ENCODE measurements around the gene SLC22A25. TPM values are rescaled to one million over a fixed set of nuclear protein-coding genes. Genes with fewer than 3 reads are reported as not detected.

SLC22A25 gene
- total RNA-seq, 1 donor from 2014 or later = not detected

GRCh38 chr11:63274776-63275175, 31.4 kb upstream of the SLC22A25 start:
- Histone ChIP-seq H3K36me3 (ENCODE audit: insufficient read depth, low read length) (no peaks in the 10 kb centered on the region), H2AFZ (ENCODE audit: low read depth, low read length) (no peak overlapping the region), H3K79me2 (ENCODE audit: insufficient read depth, low read length) (no peaks in the 10 kb centered on the region), H4K20me1 (ENCODE audit: insufficient read depth, low read length) (no peaks in the 10 kb centered on the region), H3K9me3 (ENCODE audit: insufficient read depth, low read depth, low read length) (no peaks in the 10 kb centered on the region), H3K4me1 (ENCODE audit: insufficient read depth, low read length) (no peaks in the 10 kb centered on the region), H3K27me3 (ENCODE audit: insufficient read depth, low read length) (no peaks in the 10 kb centered on the region), H3K9ac (ENCODE audit: low read length) (no peak overlapping the region), H3K4me2 (ENCODE audit: low read length) (no peak overlapping the region), H3K4me3 (ENCODE audit: insufficient read depth, low read depth, low read length) (no peak overlapping the region), H3K27ac (ENCODE audit: low read depth, low read length) (no peak overlapping the region)
- TF ChIP-seq EZH2 (IDR thresholded peaks at IDR 0.05; ENCODE audit: insufficient read depth, low read length) = no peak
- TF ChIP-seq CTCF (IDR thresholded peaks at IDR 0.05; ENCODE audit: insufficient read depth, low read depth, low read length) = no peak
- Mint-ChIP-seq H3K9me3 (ENCODE audit: unreplicated experiment) (no peaks in the 10 kb centered on the region), H3K27me3 (ENCODE audit: low read depth, unreplicated experiment) (peaks cover 18% of the 10 kb centered on the region), H3K27ac (ENCODE audit: unreplicated experiment) (no peak overlapping the region), H3K4me1 (ENCODE audit: low read depth, unreplicated experiment) (no peaks in the 10 kb centered on the region), H3K4me3 (ENCODE audit: unreplicated experiment) (no peak overlapping the region), H3K36me3 (ENCODE audit: low read depth, unreplicated experiment) (no peaks in the 10 kb centered on the region)
- DNase-seq (ENCODE audit: low read depth) = no peak
- no peak for FAIRE-seq

GRCh38 chr11:63273685-63274084, 30.3 kb upstream of the SLC22A25 start:
- Mint-ChIP-seq H3K9me3 (ENCODE audit: unreplicated experiment) (no peaks in the 10 kb centered on the region), H3K4me3 (ENCODE audit: unreplicated experiment) (no peak overlapping the region), H3K27ac (ENCODE audit: unreplicated experiment) (no peak overlapping the region), H3K36me3 (ENCODE audit: low read depth, unreplicated experiment) (no peaks in the 10 kb centered on the region), H3K4me1 (ENCODE audit: low read depth, unreplicated experiment) (no peaks in the 10 kb centered on the region), H3K27me3 (ENCODE audit: low read depth, unreplicated experiment) (peaks cover 21% of the 10 kb centered on the region)
- TF ChIP-seq CTCF (IDR thresholded peaks at IDR 0.05; ENCODE audit: insufficient read depth, low read depth, low read length) = no peak
- TF ChIP-seq EZH2 (IDR thresholded peaks at IDR 0.05; ENCODE audit: insufficient read depth, low read length) = no peak
- FAIRE-seq (no peak), DNase-seq (ENCODE audit: low read depth) (no peak)
- Histone ChIP-seq H3K27me3 (ENCODE audit: insufficient read depth, low read length) (no peaks in the 10 kb centered on the region), H3K27ac (ENCODE audit: low read depth, low read length) (no peak overlapping the region), H3K36me3 (ENCODE audit: insufficient read depth, low read length) (no peaks in the 10 kb centered on the region), H3K9me3 (ENCODE audit: insufficient read depth, low read depth, low read length) (no peaks in the 10 kb centered on the region), H2AFZ (ENCODE audit: low read depth, low read length) (no peak overlapping the region), H3K4me3 (ENCODE audit: insufficient read depth, low read depth, low read length) (no peak overlapping the region), H3K79me2 (ENCODE audit: insufficient read depth, low read length) (no peaks in the 10 kb centered on the region), H4K20me1 (ENCODE audit: insufficient read depth, low read length) (no peaks in the 10 kb centered on the region), H3K4me2 (ENCODE audit: low read length) (no peak overlapping the region), H3K9ac (ENCODE audit: low read length) (no peak overlapping the region), H3K4me1 (ENCODE audit: insufficient read depth, low read length) (no peaks in the 10 kb centered on the region)

- Histone ChIP-seq H3K36me3 (ENCODE audit: insufficient read depth, low read length) (no peaks in the 10 kb centered on the region), H3K4me1 (ENCODE audit: insufficient read depth, low read length) (no peaks in the 10 kb centered on the region), H3K9ac (ENCODE audit: low read length) (no peak overlapping the region), H3K4me3 (ENCODE audit: insufficient read depth, low read depth, low read length) (no peak overlapping the region), H3K27me3 (ENCODE audit: insufficient read depth, low read length) (no peaks in the 10 kb centered on the region), H4K20me1 (ENCODE audit: insufficient read depth, low read length) (no peaks in the 10 kb centered on the region), H2AFZ (ENCODE audit: low read depth, low read length) (no peak overlapping the region), H3K9me3 (ENCODE audit: insufficient read depth, low read depth, low read length) (no peaks in the 10 kb centered on the region), H3K79me2 (ENCODE audit: insufficient read depth, low read length) (no peaks in the 10 kb centered on the region), H3K4me2 (ENCODE audit: low read length) (no peak overlapping the region), H3K27ac (ENCODE audit: low read depth, low read length) (no peak overlapping the region)
- no peaks in the 10 kb centered on the region for H3K36me3 Mint-ChIP-seq (ENCODE audit: low read depth, unreplicated experiment)
- H3K27me3 Mint-ChIP-seq (ENCODE audit: low read depth, unreplicated experiment) = peaks cover 1% of the 10 kb centered on the region
- DNase-seq (ENCODE audit: low read depth) (no peak), FAIRE-seq (no peak)
- no peak overlapping the region for H3K27ac Mint-ChIP-seq (ENCODE audit: unreplicated experiment)
- TF ChIP-seq EZH2 (IDR thresholded peaks at IDR 0.05; ENCODE audit: insufficient read depth, low read length) (no peak), CTCF (IDR thresholded peaks at IDR 0.05; ENCODE audit: insufficient read depth, low read depth, low read length) (no peak)
- H3K9me3 Mint-ChIP-seq (ENCODE audit: unreplicated experiment) = no peaks in the 10 kb centered on the region
- no peaks in the 10 kb centered on the region for H3K4me1 Mint-ChIP-seq (ENCODE audit: low read depth, unreplicated experiment)
- H3K4me3 Mint-ChIP-seq (ENCODE audit: unreplicated experiment) = no peak overlapping the region
These were observed 19.1 kb upstream of the SLC22A25 start for GRCh38 chr11:63262547-63262946.

Data from astrocyte (in vitro differentiated cells and primary cell).